H1 (cell line): ENCODE measurements around the gene WDR93. TPM values are rescaled to one million over a fixed set of nuclear protein-coding genes. Genes with fewer than 3 reads are reported as not detected.

Experiments
- CTCF ChIA-PET: fragments of 300-600 bp; sonication (Branson Sonifier 250); formaldehyde crosslinking; loops from one replicate; lab custom pipeline; 2021; ENCODE audit not compliant: partially characterized antibody; lab: Charles Lee
- POLR2A ChIA-PET: fragments of 300-600 bp; sonication (Branson Sonifier 250); formaldehyde crosslinking; loops from one replicate; lab custom pipeline; 2021; ENCODE audit warnings: inconsistent platforms; ENCODE audit not compliant: partially characterized antibody; lab: Charles Lee
- DNase-seq, 2 experiments: peaks; one replicate each; pipeline versions ENCODE4 v3.0.0 to v3.0.0-alpha.2; 2010 to 2022; ENCODE audit warnings: low spot score in 2 of 2, low read depth in 1 of 2, mixed read lengths in 1 of 2
- FAIRE-seq: peaks from 2 replicates; lab custom pipeline; 2011; peaks lifted over from hg19 to GRCh38; lab: Jason Lieb, UNC
- H2AFZ ChIP-seq: 2 replicates; pipeline ENCODE4 v1.8.1; 2012; ENCODE audit warnings: low read length, inconsistent platforms
- H2AK5ac ChIP-seq: 2 replicates; pipeline ENCODE4 v1.6.1; 2013; ENCODE audit warnings: low read depth, low read length
- H2BK120ac ChIP-seq: replicated peaks from 2 replicates; pipeline ENCODE3; 2013; ENCODE audit warnings: low read depth, low read length, inconsistent platforms
- H2BK12ac ChIP-seq: 2 replicates; pipeline ENCODE4 v1.6.1; 2013; ENCODE audit warnings: low read depth, low read length
- H2BK15ac ChIP-seq: 2 replicates; pipeline ENCODE4 v1.6.1; 2013; ENCODE audit warnings: low read length
- H2BK20ac ChIP-seq: 2 replicates; pipeline ENCODE4 v1.6.1; 2013; ENCODE audit warnings: low read length
- H2BK5ac ChIP-seq: 2 replicates; pipeline ENCODE4 v1.6.1; 2013; ENCODE audit warnings: low read depth, low read length
- H3K14ac ChIP-seq: 2 replicates; pipeline ENCODE4 v1.6.1; 2013; ENCODE audit warnings: inconsistent platforms; ENCODE audit not compliant: insufficient read length
- H3K18ac ChIP-seq: 2 replicates; pipeline ENCODE4 v1.6.1; 2013; ENCODE audit warnings: low read length; ENCODE audit errors: extremely low read depth
- H3K23ac ChIP-seq: 2 replicates; pipeline ENCODE4 v1.6.1; 2013; ENCODE audit warnings: inconsistent platforms; ENCODE audit not compliant: insufficient read length
- H3K23me2 ChIP-seq: 2 replicates; pipeline ENCODE4 v1.6.1; 2013; ENCODE audit warnings: low read depth, low read length
- H3K27ac ChIP-seq: 2 replicates; pipeline ENCODE4 v1.6.1; 2011; ENCODE audit warnings: low read depth, low read length, inconsistent platforms
- H3K27me3 ChIP-seq, 4 experiments: replicated peaks in 1 of 4; 1 replicate in 1 of 4; 2 replicates in 3 of 4; pipeline versions ENCODE4 v1.6.1 to v1.8.1; 2011 to 2013; ENCODE audit warnings: low read length in 3 of 4, mild to moderate bottlenecking in 3 of 4, inconsistent platforms in 2 of 4, mixed read lengths in 2 of 4, moderate library complexity in 1 of 4; ENCODE audit not compliant: control insufficient read depth in 3 of 4, insufficient read depth in 3 of 4; ENCODE audit errors: extremely low read depth in 1 of 4
- H3K36me3 ChIP-seq, 4 experiments: 2 replicates each; pipeline versions ENCODE4 v1.6.1 to v1.8.1; 2011 to 2013; ENCODE audit warnings: mild to moderate bottlenecking in 4 of 4, low read length in 3 of 4, moderate library complexity in 2 of 4, control low read depth in 1 of 4, inconsistent platforms in 1 of 4; ENCODE audit not compliant: insufficient read depth in 4 of 4, control insufficient read depth in 2 of 4
- H3K4ac ChIP-seq: replicated peaks from 2 replicates; pipeline ENCODE3; 2013; ENCODE audit warnings: low read length, low read depth, mixed read lengths, inconsistent platforms; ENCODE audit not compliant: insufficient read length
- H3K4me1 ChIP-seq, 4 experiments: replicated peaks in 1 of 4; 1 replicate in 1 of 4; 2 replicates in 3 of 4; pipeline versions ENCODE4 v1.6.1 to v1.8.1; 2011 to 2013; ENCODE audit warnings: low read length in 3 of 4, inconsistent platforms in 2 of 4, mixed read lengths in 1 of 4; ENCODE audit not compliant: insufficient read depth in 4 of 4, control insufficient read depth in 3 of 4
- H3K4me2 ChIP-seq, 2 experiments: 2 replicates each; pipeline versions ENCODE4 v1.6.1 to v1.8.1; 2011 to 2013; ENCODE audit warnings: low read depth in 2 of 2, low read length in 2 of 2, control low read depth in 1 of 2, inconsistent platforms in 1 of 2, mild to moderate bottlenecking in 1 of 2; ENCODE audit not compliant: insufficient read depth in 1 of 2
- H3K4me3 ChIP-seq, 4 experiments: fragments of 200-600, 300-600 bp in 1 of 4; sonication (generic), shearing (Covaris generic), sonication (Bioruptor Twin) in 1 of 4; 2 replicates each; pipeline versions ENCODE4 v1.5.1 to v1.8.1; 2011 to 2016; ENCODE audit warnings: low read length in 4 of 4, low read depth in 3 of 4, control low read depth in 2 of 4, inconsistent platforms in 2 of 4, mild to moderate bottlenecking in 2 of 4, mixed read lengths in 1 of 4, moderate library complexity in 1 of 4; ENCODE audit not compliant: insufficient read depth in 2 of 4; ENCODE audit errors: extremely low read depth in 1 of 4
- H3K56ac ChIP-seq: replicated peaks from 2 replicates; pipeline ENCODE3; 2013; ENCODE audit warnings: low read depth, mild to moderate bottlenecking, mixed read lengths, low read length, inconsistent platforms; ENCODE audit not compliant: insufficient read length
- H3K79me1 ChIP-seq: 2 replicates; pipeline ENCODE4 v1.6.1; 2013; ENCODE audit warnings: low read depth, low read length, control low read depth
- H3K79me2 ChIP-seq, 2 experiments: 2 replicates each; pipeline versions ENCODE4 v1.6.1 to v1.8.1; 2012 to 2013; ENCODE audit warnings: low read length in 2 of 2, mild to moderate bottlenecking in 2 of 2, inconsistent platforms in 1 of 2; ENCODE audit not compliant: insufficient read depth in 2 of 2, control insufficient read depth in 1 of 2
- H3K9ac ChIP-seq, 4 experiments: replicated peaks in 1 of 4; 1 replicate in 1 of 4; 2 replicates in 3 of 4; pipeline versions ENCODE4 v1.6.1 to v1.8.1; 2011 to 2013; ENCODE audit warnings: low read depth in 3 of 4, low read length in 3 of 4, control low read depth in 2 of 4, mild to moderate bottlenecking in 2 of 4, moderate library complexity in 2 of 4, inconsistent platforms in 1 of 4; ENCODE audit errors: extremely low read depth in 1 of 4
- H3K9me3 ChIP-seq, 2 experiments: 2 replicates each; pipeline versions ENCODE4 v1.6.1 to v1.8.1; 2012 to 2013; ENCODE audit warnings: mild to moderate bottlenecking in 2 of 2, moderate library complexity in 2 of 2, control low read depth in 1 of 2, inconsistent platforms in 1 of 2, low read depth in 1 of 2, low read length in 1 of 2, mixed read lengths in 1 of 2; ENCODE audit not compliant: insufficient read depth in 2 of 2
- H4K20me1 ChIP-seq, 2 experiments: replicated peaks in 1 of 2; 2 replicates each; pipeline versions ENCODE3 to v1.8.1; 2011 to 2013; ENCODE audit warnings: inconsistent platforms in 2 of 2, low read length in 2 of 2, mild to moderate bottlenecking in 1 of 2; ENCODE audit not compliant: insufficient read depth in 2 of 2, control insufficient read depth in 1 of 2
- H4K5ac ChIP-seq: 2 replicates; pipeline ENCODE4 v1.6.1; 2013; ENCODE audit warnings: low read length, low read depth, mixed read lengths, inconsistent platforms; ENCODE audit not compliant: insufficient read length
- H4K8ac ChIP-seq: 2 replicates; pipeline ENCODE4 v1.8.0; 2013; ENCODE audit warnings: mild to moderate bottlenecking, moderate library complexity, low read length, inconsistent platforms; ENCODE audit not compliant: insufficient read depth; ENCODE audit errors: extremely low read depth
- H4K91ac ChIP-seq: replicated peaks from 2 replicates; pipeline ENCODE3; 2013; ENCODE audit warnings: low read length, mixed read lengths, inconsistent platforms; ENCODE audit not compliant: insufficient read length
- BRCA1 ChIP-seq: IDR thresholded peaks from 2 replicates; pipeline ENCODE4 v1.6.1; 2012; ENCODE audit warnings: low read depth, low read length, improper control_type of control experiment
- CBX5 ChIP-seq: fragments of 300-800, 300-1000 bp; sonication (generic); IDR thresholded peaks from 2 replicates; pipeline ENCODE4 v1.7.1; 2016; ENCODE audit warnings: antibody characterized with exemption, low read length, low read depth
- CBX8 ChIP-seq: fragments of 300-800, 300-1000 bp; sonication (generic); IDR thresholded peaks from 2 replicates; pipeline ENCODE4 v1.7.1; 2016; ENCODE audit warnings: low read depth, low read length, borderline replicate concordance
- CHD1 ChIP-seq: IDR thresholded peaks from 2 replicates; pipeline ENCODE4 v1.6.1; 2012; ENCODE audit warnings: low read depth, low read length, improper control_type of control experiment
- FOSL1 ChIP-seq: IDR thresholded peaks from 2 replicates; pipeline ENCODE4 v1.6.1; 2011; ENCODE audit warnings: mild to moderate bottlenecking, low read depth, low read length, moderate library complexity; ENCODE audit not compliant: insufficient read depth
- JUN ChIP-seq: IDR thresholded peaks from 2 replicates; pipeline ENCODE4 v1.6.1; 2011; ENCODE audit warnings: low read depth, mild to moderate bottlenecking, improper control_type of control experiment, low read length
- KDM5A ChIP-seq: fragments of 200-600 bp; IDR thresholded peaks from 2 replicates; pipeline ENCODE4 v1.7.1; 2012; ENCODE audit warnings: mild to moderate bottlenecking, low read length, inconsistent platforms, mixed read lengths
- NANOG ChIP-seq: IDR thresholded peaks from 2 replicates; pipeline ENCODE4 v1.6.1; 2011; ENCODE audit warnings: low read length, low read depth, mild to moderate bottlenecking, inconsistent platforms; ENCODE audit not compliant: insufficient read depth, poor library complexity, severe bottlenecking
- PHF8 ChIP-seq: fragments of 200-600 bp; sonication (generic); conservative IDR thresholded peaks from 2 replicates; pipeline ENCODE4 v1.7.1; 2012; ENCODE audit warnings: low read depth, mild to moderate bottlenecking, inconsistent platforms, low read length, moderate library complexity
- POLR2AphosphoS5 ChIP-seq: IDR thresholded peaks from 2 replicates; pipeline ENCODE4 v1.6.1; 2011; ENCODE audit warnings: low read depth, low read length
- RAD21 ChIP-seq, 2 experiments: IDR thresholded peaks in 1 of 2; conservative IDR thresholded peaks in 1 of 2; 2 replicates each; pipeline ENCODE4 v1.6.1; 2011; ENCODE audit warnings: low read depth in 2 of 2, low read length in 2 of 2, improper control_type of control experiment in 1 of 2, inconsistent platforms in 1 of 2, mild to moderate bottlenecking in 1 of 2, moderate library complexity in 1 of 2
- SAP30 ChIP-seq: fragments of 300-600 bp; sonication (generic); IDR thresholded peaks from 2 replicates; pipeline ENCODE4 v1.7.1; 2012; ENCODE audit warnings: low read length, moderate library complexity, mild to moderate bottlenecking, inconsistent platforms; ENCODE audit not compliant: insufficient read depth, insufficient replicate concordance
- SP2 ChIP-seq: IDR thresholded peaks from 2 replicates; pipeline ENCODE4 v1.6.1; 2012; ENCODE audit warnings: mild to moderate bottlenecking, low read length, inconsistent platforms
- TCF12 ChIP-seq: IDR thresholded peaks from 2 replicates; pipeline ENCODE4 v1.6.1; 2011; ENCODE audit warnings: low read depth, mild to moderate bottlenecking, low read length
- TEAD4 ChIP-seq: IDR thresholded peaks from 2 replicates; pipeline ENCODE4 v1.6.1; 2012; ENCODE audit warnings: low read depth, low read length, inconsistent platforms, mixed read lengths
- whole genome bisulfite sequencing, 2 experiments: shearing (Covaris generic) in 1 of 2; methylation state at CpG; one replicate each; pipeline versions ENCODE4 v1.1.6 to v1.1.7; 2013 to 2015; ENCODE audit warnings: low lambda C conversion rate in 2 of 2, mixed read lengths in 2 of 2, inconsistent platforms in 1 of 2, low coverage in 1 of 2, missing lambda C conversion rate in 1 of 2; ENCODE audit not compliant: insufficient replicate concordance in 2 of 2, insufficient coverage in 1 of 2, insufficient read length in 1 of 2; ENCODE audit errors: extremely low coverage in 1 of 2, missing lambda C conversion rate in 1 of 2; 5-methylcytosine and 5-hydroxymethylcytosine counted together
- polyA plus RNA-seq, 7 experiments: library from polyadenylated mRNA; depleted of rRNA in 3 of 7; stranded (reverse) in 5 of 7; unstranded in 2 of 7; fragments of >200 nt in 5 of 7; fragments of 200-250 nt in 2 of 7; gene quantifications; 1 replicate in 5 of 7; 2 replicates in 1 of 7; 4 replicates in 1 of 7; pipeline versions ENCODE4 v1.2.1 to v1.2.3, GENCODE V29; 2011 to 2013; ENCODE audit warnings: missing spikeins in 2 of 7, mixed read lengths in 2 of 7
- total RNA-seq: library from RNA; stranded (reverse); fragmentation: NEBNext Ultra II Directional; extraction: Animal tissue kit (Norgen Biotek cat#: 25700); gene quantifications from 2 replicates; pipeline ENCODE4 v1.2.1, GENCODE V29; 2021

WDR93 gene
- total and polyA plus RNA-seq, 2 of the 8 experiments (the other 6 are each of a cell fraction or from before 2014, with no cell fraction given), result 0.03 TPM; not detected in 1

- no peak overlapping the region for H3K27ac ChIP-seq
- FAIRE-seq, result no peak
- no peaks in the 10 kb centered on the region for H3K36me3 ChIP-seq
- H3K9me3 ChIP-seq, result peaks cover 3 to 8% of the 10 kb centered on the region in 2 experiments; a peak in 2 of 4 replicates
- no peak overlapping the region for H3K23ac ChIP-seq
- H2AK5ac ChIP-seq, result no peak overlapping the region
- no peak overlapping the region for H2BK12ac ChIP-seq
- H3K18ac ChIP-seq, result no peak overlapping the region
- no peak overlapping the region for H2BK20ac ChIP-seq
- no peak overlapping the region for H3K4ac ChIP-seq
- no peaks in the 10 kb centered on the region; a peak in 1 of 7 replicates for H3K27me3 ChIP-seq
- WGBS, 2 experiments, result 72% methylated on average over 3 of the region's 3 CpGs; no CpG with 5 or more reads in 1 of the 2 experiments
- no peak overlapping the region for H2BK120ac ChIP-seq
- H3K56ac ChIP-seq, result no peak overlapping the region
- H3K79me2 ChIP-seq, result no peaks in the 10 kb centered on the region
- no peak overlapping the region for H2BK15ac ChIP-seq
- CTCF ChIA-PET, result interaction anchor here (0.8 to 1.7 kb wide), 5 partner anchors 10 to 50 kb away, joined by 3 to 7 read pairs (median 5); no protein-coding TSS in a partner anchor
- no peak overlapping the region for H2BK5ac ChIP-seq
- no peak overlapping the region for H2AFZ ChIP-seq
- H4K5ac ChIP-seq, result no peak overlapping the region
- no peaks in the 10 kb centered on the region for H3K79me1 ChIP-seq
- POLR2A ChIA-PET, result no interaction called here
- no peak overlapping the region for H3K4me3 ChIP-seq
- DNase-seq, result no peak
- H4K8ac ChIP-seq, result no peak overlapping the region
- no peak overlapping the region for H3K4me2 ChIP-seq
- no peak overlapping the region for H4K91ac ChIP-seq
- no peaks in the 10 kb centered on the region for H3K23me2 ChIP-seq
- H3K9ac ChIP-seq, result no peak overlapping the region
- no peaks in the 10 kb centered on the region for H3K4me1 ChIP-seq
- no peak overlapping the region for H3K14ac ChIP-seq
- H4K20me1 ChIP-seq, result no peaks in the 10 kb centered on the region
- no peak for TF ChIP-seq TEAD4
- no peak for TF ChIP-seq TCF12
- TF ChIP-seq SP2, result no peak
- TF ChIP-seq RAD21 (IDR thresholded peaks at IDR 0.05 in 1 of 2, conservative IDR thresholded peaks at IDR 0.05 in 1 of 2; ENCODE audit: low read depth in 2 of 2, low read length in 2 of 2), result no peak
- TF ChIP-seq NANOG, result no peak
- TF ChIP-seq CBX8, result no peak
- no peak for TF ChIP-seq JUN
- no peak for TF ChIP-seq KDM5A
- no peak for TF ChIP-seq PHF8
- no peak for TF ChIP-seq POLR2AphosphoS5
- TF ChIP-seq CHD1, result no peak
- TF ChIP-seq BRCA1, result no peak
- no peak for TF ChIP-seq SAP30
- TF ChIP-seq CBX5, result no peak
- TF ChIP-seq FOSL1, result no peak
Observed at GRCh38 chr15:89723031-89723430, 32.4 kb downstream of the WDR93 start.
